K562 (cell line): ENCODE results near the gene BZW1.

Experiments used
- CBX8 ChIP-seq: fragments of 200-600 bp; sonication (generic); IDR thresholded peaks from 2 replicates; pipeline ENCODE4 v1.6.1; 2012; ENCODE audit warnings: borderline replicate concordance, mixed run types, low read depth, mild to moderate bottlenecking, moderate library complexity, mixed read lengths, low read length, control low read depth, inconsistent platforms; ENCODE audit not compliant: poor library complexity, severe bottlenecking; ENCODE audit errors: extremely low read depth
- CTCF ChIP-seq, 3 experiments: IDR thresholded peaks in 2 of 3; conservative IDR thresholded peaks in 1 of 3; 2 replicates each; pipeline ENCODE4 v1.5.1; 2011 to 2012; ENCODE audit warnings: low read length in 3 of 3, mild to moderate bottlenecking in 3 of 3, control low read depth in 2 of 3, improper control_type of control experiment in 1 of 3, inconsistent platforms in 1 of 3, low read depth in 1 of 3, mixed read lengths in 1 of 3, moderate library complexity in 1 of 3; ENCODE audit not compliant: insufficient read depth in 2 of 3
- ERF ChIP-seq: fragments of 450-650 bp; formaldehyde crosslinking; IDR thresholded peaks from 2 replicates; pipeline ENCODE4 v1.4.0; 2020; ENCODE audit warnings: mild to moderate bottlenecking, mixed read lengths
- NFE2L1 ChIP-seq: fragments of 450-650 bp; IDR thresholded peaks from 2 replicates; pipeline ENCODE4 v1.6.1; 2016; ENCODE audit warnings: missing genetic modification characterization, low read depth, mild to moderate bottlenecking, missing compliant biosample characterization, moderate library complexity, borderline replicate concordance
- PHF21A ChIP-seq: fragments of 450-650 bp; IDR thresholded peaks from 2 replicates; pipeline ENCODE4 v1.6.1; 2017; ENCODE audit warnings: low read depth, borderline replicate concordance
- POLR2A ChIP-seq: fragments of 450-650 bp; conservative IDR thresholded peaks from 2 replicates; pipeline ENCODE4 v1.6.1; 2016
- SFPQ ChIP-seq: fragments of 200-400 bp; formaldehyde crosslinking; IDR thresholded peaks from 2 replicates; pipeline ENCODE4 v1.6.1; 2017; ENCODE audit warnings: mild to moderate bottlenecking, low read depth, low read length, moderate library complexity
- ZBTB7A ChIP-seq: IDR thresholded peaks from 2 replicates; pipeline ENCODE4 v1.6.1; 2011; ENCODE audit warnings: low read depth, mild to moderate bottlenecking, low read length, moderate library complexity, borderline replicate concordance; ENCODE audit not compliant: control insufficient read depth
- ZBTB8A ChIP-seq: fragments of 450-650 bp; IDR thresholded peaks from 2 replicates; pipeline ENCODE4 v1.6.1; 2018; ENCODE audit warnings: mild to moderate bottlenecking, moderate library complexity; ENCODE audit not compliant: partially characterized antibody
- ZBTB9 ChIP-seq: fragments of 450-650 bp; formaldehyde crosslinking; IDR thresholded peaks from 2 replicates; pipeline ENCODE4 v1.4.0; 2020; ENCODE audit warnings: mild to moderate bottlenecking, moderate library complexity
- ZNF175 ChIP-seq: fragments of 200-800 bp; sonication (Bioruptor generic); IDR thresholded peaks from 2 replicates; pipeline ENCODE4 v1.6.1; 2016; ENCODE audit warnings: low read depth, mild to moderate bottlenecking, missing genetic modification characterization, missing compliant biosample characterization
- ZNF277 ChIP-seq: fragments of 250-450 bp; sonication (Bioruptor Pico); IDR thresholded peaks from 2 replicates; pipeline ENCODE4 v1.8.0; 2022; ENCODE audit warnings: inconsistent platforms, mild to moderate bottlenecking, moderate library complexity, borderline replicate concordance
- ZNF311 ChIP-seq: fragments of 250-450 bp; sonication (Bioruptor Pico); IDR thresholded peaks from 2 replicates; pipeline ENCODE4 v1.4.0; 2020; ENCODE audit warnings: mild to moderate bottlenecking, moderate library complexity
- ZNF696 ChIP-seq: fragments of 250-450 bp; sonication (Bioruptor Pico); conservative IDR thresholded peaks from 2 replicates; pipeline ENCODE4 v1.4.0; 2020; ENCODE audit warnings: mild to moderate bottlenecking, moderate library complexity

- TF ChIP-seq SFPQ (no peak), CBX8 (no peak), CTCF (IDR thresholded peaks at IDR 0.05 in 2 of 3, conservative IDR thresholded peaks at IDR 0.05 in 1 of 3; ENCODE audit: insufficient read depth in 2 of 3, low read depth in 1 of 3, low read length in 3 of 3) (no peak), ZNF311 (CRISPR knock-in tag) (no peak), POLR2A (no peak), ZBTB8A (no peak), ERF (no peak), PHF21A (no peak), ZBTB7A (no peak), ZNF277 (CRISPR knock-in tag) (no peak), ZNF175 (CRISPR knock-in tag) (no peak), ZBTB9 (CRISPR knock-in tag) (no peak), ZNF696 (no peak), NFE2L1 (tag) (no peak)
Observed at GRCh38 chr2:200843993-200844948, 32.6 kb downstream of the BZW1 start.
